WERI-Rb-1 (cell line): Measurements from ENCODE around the gene AGTPBP1.
A peak's percentile ranks its signal among the peaks of the same experiment; 100 is the strongest.

Source experiments
- DNase-seq: peaks from one replicate; pipeline ENCODE4 v3.0.0-alpha.2; 2020
- H3K27ac ChIP-seq: fragments of 250-450 bp; sonication (Bioruptor Pico); 2 replicates; pipeline ENCODE4 v1.5.1; 2020; ENCODE audit warnings: mild to moderate bottlenecking, moderate library complexity
- H3K27me3 ChIP-seq: fragments of 250-450 bp; sonication (Bioruptor Pico); 2 replicates; pipeline ENCODE4 v1.5.1; 2021; ENCODE audit warnings: mild to moderate bottlenecking, low read depth, moderate library complexity; ENCODE audit not compliant: insufficient read depth, severe bottlenecking
- H3K36me3 ChIP-seq: fragments of 250-450 bp; sonication (Bioruptor Pico); 2 replicates; pipeline ENCODE4 v1.5.1; 2020; ENCODE audit warnings: mild to moderate bottlenecking, moderate library complexity
- H3K4me3 ChIP-seq: 2 replicates; pipeline ENCODE4 v1.5.1; 2011; ENCODE audit warnings: low read depth, mild to moderate bottlenecking, control low read depth, low read length
- H3K9me3 ChIP-seq: fragments of 250-450 bp; sonication (Bioruptor Pico); 2 replicates; pipeline ENCODE4 v1.5.1; 2021; ENCODE audit warnings: mild to moderate bottlenecking, moderate library complexity; ENCODE audit not compliant: severe bottlenecking
- TF ChIP-seq, protein P1 (sequence below): IDR thresholded peaks from 2 replicates; pipeline ENCODE4 v1.5.1; 2011; ENCODE audit warnings: low read depth, mild to moderate bottlenecking, control low read depth, inconsistent platforms, low read length

AGTPBP1 gene

DNA sequence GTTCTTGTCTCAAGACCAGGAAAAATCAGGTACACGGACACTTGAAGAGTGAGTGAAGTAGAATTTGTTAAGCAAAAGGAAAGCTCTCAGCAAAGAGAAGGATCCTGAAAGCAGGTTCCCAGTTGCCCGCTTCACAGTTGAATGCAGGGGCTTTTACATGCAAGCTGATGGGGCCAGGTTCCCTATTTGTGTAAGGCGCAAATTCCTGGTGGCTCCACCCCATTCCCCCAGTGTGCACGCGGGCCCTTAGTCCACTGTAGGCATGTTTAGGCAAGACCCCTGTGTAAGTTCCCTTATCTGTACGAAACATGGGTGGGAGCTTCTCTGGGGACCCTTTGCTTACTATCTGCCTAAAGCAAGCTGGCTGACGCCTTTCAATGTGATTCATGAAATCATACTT, 2.7 kb upstream of the AGTPBP1 start:
- TF ChIP-seq, protein P1, sequence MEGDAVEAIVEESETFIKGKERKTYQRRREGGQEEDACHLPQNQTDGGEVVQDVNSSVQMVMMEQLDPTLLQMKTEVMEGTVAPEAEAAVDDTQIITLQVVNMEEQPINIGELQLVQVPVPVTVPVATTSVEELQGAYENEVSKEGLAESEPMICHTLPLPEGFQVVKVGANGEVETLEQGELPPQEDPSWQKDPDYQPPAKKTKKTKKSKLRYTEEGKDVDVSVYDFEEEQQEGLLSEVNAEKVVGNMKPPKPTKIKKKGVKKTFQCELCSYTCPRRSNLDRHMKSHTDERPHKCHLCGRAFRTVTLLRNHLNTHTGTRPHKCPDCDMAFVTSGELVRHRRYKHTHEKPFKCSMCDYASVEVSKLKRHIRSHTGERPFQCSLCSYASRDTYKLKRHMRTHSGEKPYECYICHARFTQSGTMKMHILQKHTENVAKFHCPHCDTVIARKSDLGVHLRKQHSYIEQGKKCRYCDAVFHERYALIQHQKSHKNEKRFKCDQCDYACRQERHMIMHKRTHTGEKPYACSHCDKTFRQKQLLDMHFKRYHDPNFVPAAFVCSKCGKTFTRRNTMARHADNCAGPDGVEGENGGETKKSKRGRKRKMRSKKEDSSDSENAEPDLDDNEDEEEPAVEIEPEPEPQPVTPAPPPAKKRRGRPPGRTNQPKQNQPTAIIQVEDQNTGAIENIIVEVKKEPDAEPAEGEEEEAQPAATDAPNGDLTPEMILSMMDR = no peak
- no peak for DNase-seq

DNA sequence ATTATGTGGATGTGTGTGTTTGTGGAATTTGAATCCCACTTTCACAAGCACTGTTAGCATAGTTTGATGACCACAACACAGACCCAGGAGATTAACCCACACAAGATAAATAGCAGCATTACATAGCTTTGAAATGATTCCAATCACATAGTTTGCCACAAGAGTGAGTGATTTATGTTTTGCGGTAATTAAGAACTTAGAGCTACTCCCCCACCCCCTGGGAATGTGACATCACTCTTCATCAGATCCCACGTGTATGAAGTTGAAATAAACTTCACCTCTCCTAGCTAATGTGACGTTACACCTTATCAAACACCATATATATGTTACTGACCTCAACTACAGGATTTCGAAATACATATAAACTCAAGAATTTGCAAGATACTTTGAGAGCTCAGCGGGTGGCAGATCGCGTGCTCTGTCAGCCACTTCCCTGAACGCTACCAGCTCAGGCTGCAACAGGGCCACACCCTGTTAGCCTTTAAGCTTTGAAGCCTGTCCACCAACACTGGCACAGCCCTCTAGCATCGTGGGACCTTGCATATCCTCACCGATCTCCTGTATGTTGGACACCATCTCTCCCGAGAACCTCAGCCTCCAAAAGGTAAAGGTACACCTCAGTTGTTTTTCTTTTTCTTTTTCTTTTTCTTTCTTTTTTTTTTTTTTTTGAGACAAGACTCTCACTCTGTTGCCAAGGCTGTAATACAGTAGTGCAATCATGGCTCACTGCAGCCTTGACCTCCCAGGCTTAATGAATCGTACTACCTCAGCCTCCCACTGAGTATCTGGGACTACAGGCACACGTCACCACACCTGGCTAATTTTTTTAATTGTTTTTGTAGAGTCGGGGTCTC, 1.7 kb upstream of the AGTPBP1 start:
- peak overlapping the region; percentile 22 for H3K4me3 ChIP-seq
- TF ChIP-seq, protein P1 = no peak
- H3K9me3 ChIP-seq = no peaks in the 10 kb centered on the region
- DNase-seq = peak; percentile 19
- H3K36me3 ChIP-seq = no peaks in the 10 kb centered on the region
- H3K27ac ChIP-seq = peak overlapping the region; percentile 78; the same call in 1 of the 2 replicates
- H3K27me3 ChIP-seq = no peaks in the 10 kb centered on the region

More for the DNA sequence above, 2.7 kb upstream of the AGTPBP1 start:
- H3K36me3 ChIP-seq = no peaks in the 10 kb centered on the region
- H3K9me3 ChIP-seq = no peaks in the 10 kb centered on the region
- no peaks in the 10 kb centered on the region for H3K27me3 ChIP-seq
- H3K4me3 ChIP-seq = no peak overlapping the region
- H3K27ac ChIP-seq = no peak overlapping the region

DNA sequence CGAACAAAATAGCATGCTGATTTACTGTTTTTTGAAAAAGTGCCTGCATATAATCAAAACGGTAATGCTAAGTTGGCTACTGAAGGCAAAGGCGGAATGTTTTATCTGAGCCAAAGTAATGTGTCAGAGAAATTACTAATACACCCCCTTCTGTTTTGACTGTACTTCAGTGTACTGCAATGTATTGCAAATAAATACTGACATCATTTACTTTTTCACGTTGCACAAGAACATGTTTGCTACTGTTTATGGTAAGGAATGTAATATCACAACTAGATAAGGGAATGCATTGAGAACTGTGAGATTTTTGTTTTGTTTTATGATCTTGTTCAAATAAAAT, 813 bp upstream of the AGTPBP1 start:
- H3K27me3 ChIP-seq = no peaks in the 10 kb centered on the region
- H3K4me3 ChIP-seq = peak overlapping the region; percentile 66
- no peak for DNase-seq
- no peaks in the 10 kb centered on the region for H3K9me3 ChIP-seq
- TF ChIP-seq, protein P1 = no peak
- no peaks in the 10 kb centered on the region for H3K36me3 ChIP-seq
- H3K27ac ChIP-seq = peak overlapping the region; percentile 78

DNA sequence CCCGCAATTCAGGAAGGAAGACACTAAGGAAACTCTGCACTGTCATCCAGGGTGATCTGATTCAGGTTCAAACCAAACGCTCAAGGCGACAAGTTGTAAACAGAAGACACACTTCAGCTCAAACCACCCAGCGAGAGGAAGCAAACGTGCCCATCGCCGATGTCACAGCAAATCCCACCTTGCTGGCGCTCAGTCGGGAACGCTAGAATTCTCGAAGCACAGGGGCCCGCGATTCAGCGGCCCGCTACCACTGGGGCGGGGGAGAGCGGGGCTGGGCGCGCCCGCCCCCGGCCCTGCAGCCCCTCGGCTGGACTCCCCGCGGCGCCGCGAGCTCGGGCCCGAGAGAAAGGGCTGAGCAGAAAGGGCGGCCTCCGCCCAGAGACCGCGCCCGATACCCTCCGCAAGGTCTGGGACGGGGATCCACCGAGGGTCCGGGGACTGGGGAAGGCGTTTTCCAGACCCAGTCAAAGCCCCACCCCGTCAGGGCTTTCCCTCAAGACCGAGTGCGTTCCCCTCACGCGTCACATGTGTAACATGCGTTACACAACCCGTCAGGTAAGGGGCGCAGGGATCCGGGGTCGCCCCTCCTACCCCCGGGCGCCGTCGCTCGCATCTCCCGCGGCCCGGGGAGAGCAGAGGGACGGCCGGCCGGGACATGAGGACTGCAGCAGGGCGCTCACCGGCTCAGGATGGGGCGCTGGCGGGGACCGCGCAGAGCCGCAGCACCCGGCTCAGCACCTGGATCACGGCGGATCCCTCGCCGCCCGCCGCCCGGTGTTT, 469 bp downstream of the AGTPBP1 start:
- DNase-seq = peak; percentile 59
- Histone ChIP-seq H3K9me3 (no peaks in the 10 kb centered on the region), H3K4me3 (peak overlapping the region; percentile 75), H3K36me3 (no peaks in the 10 kb centered on the region), H3K27ac (peak overlapping the region; percentile 89), H3K27me3 (no peaks in the 10 kb centered on the region)
- TF ChIP-seq, protein P1 = no peak

DNA sequence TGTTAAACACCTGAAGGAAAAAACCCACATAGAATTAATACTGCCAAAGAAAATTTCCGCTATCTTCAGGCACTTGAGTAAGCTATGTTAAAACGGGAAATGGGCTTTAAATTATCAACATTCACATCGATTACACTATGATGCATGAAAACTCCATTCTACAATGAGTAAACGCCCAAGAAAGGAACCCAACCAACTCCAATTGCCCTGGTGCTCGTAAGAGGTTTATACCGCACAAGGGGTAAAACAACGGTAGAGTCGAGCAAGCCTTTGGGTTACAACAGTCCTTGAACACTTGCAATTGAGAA, 1.0 kb downstream of the AGTPBP1 start:
- Histone ChIP-seq H3K4me3 (peak overlapping the region; percentile 75), H3K36me3 (no peaks in the 10 kb centered on the region), H3K27me3 (no peaks in the 10 kb centered on the region), H3K9me3 (no peaks in the 10 kb centered on the region), H3K27ac (peak overlapping the region; percentile 89)
- TF ChIP-seq, protein P1 = no peak
- DNase-seq = no peak
